ENCODE results near the gene DDX24. TPM values are rescaled to one million over a fixed set of nuclear protein-coding genes. Genes with fewer than 3 reads are reported as not detected.
A peak's percentile ranks its signal among the peaks of the same experiment; 100 is the strongest.

Gene DDX24
- total and polyA plus RNA-seq, 2 experiments from 2014 or later: 123 to 149 TPM

GRCh38 chr14:94044476-94045091 is 36.4 kb downstream of the DDX24 start:
- H3K79me2 ChIP-seq (ENCODE audit: insufficient read depth): no peaks in the 10 kb centered on the region
- no peak overlapping the region for H3K27ac ChIP-seq
- H2AFZ ChIP-seq: no peak overlapping the region
- H3K4me2 ChIP-seq (ENCODE audit: unreplicated experiment): no peak overlapping the region
- H3K9me2 ChIP-seq (ENCODE audit: insufficient read depth): no peaks in the 10 kb centered on the region
- no peaks in the 10 kb centered on the region for H3K9me3 ChIP-seq (ENCODE audit: low read depth)
- TF ChIP-seq EZH2 (IDR thresholded peaks at IDR 0.05; ENCODE audit: insufficient read depth, poor library complexity, severe bottlenecking) (no peak), EZH2phosphoT487 (IDR thresholded peaks at IDR 0.05; ENCODE audit: insufficient read depth, low read depth) (no peak)
- no peaks in the 10 kb centered on the region for H3K27me3 ChIP-seq (replicated peaks; ENCODE audit: insufficient read depth)
- no peaks in the 10 kb centered on the region for H4K20me1 ChIP-seq (ENCODE audit: insufficient read depth)
- no peaks in the 10 kb centered on the region; the same call in 1 of the 2 replicates for H3F3A ChIP-seq (ENCODE audit: insufficient read depth)
- no peak for DNase-seq
- 84 to 87% methylated on average over 19 to 20 of the region's 20 CpGs for WGBS, 2 experiments (ENCODE audit: low coverage in 1 of 2, low lambda C conversion rate in 2 of 2, missing lambda C conversion rate in 2 of 2)
- peaks cover 5% of the 10 kb centered on the region; the same call in 1 of the 2 replicates for H3K4me1 ChIP-seq (ENCODE audit: insufficient read depth)
- no peak overlapping the region for H3K9ac ChIP-seq
- in situ Hi-C loops (cut with MboI): no loop called here
- peaks cover 13% of the 10 kb centered on the region; the same call in 1 of the 2 replicates for H3K36me3 ChIP-seq (ENCODE audit: low read depth)
- H3K4me3 ChIP-seq: no peak overlapping the region

DNA sequence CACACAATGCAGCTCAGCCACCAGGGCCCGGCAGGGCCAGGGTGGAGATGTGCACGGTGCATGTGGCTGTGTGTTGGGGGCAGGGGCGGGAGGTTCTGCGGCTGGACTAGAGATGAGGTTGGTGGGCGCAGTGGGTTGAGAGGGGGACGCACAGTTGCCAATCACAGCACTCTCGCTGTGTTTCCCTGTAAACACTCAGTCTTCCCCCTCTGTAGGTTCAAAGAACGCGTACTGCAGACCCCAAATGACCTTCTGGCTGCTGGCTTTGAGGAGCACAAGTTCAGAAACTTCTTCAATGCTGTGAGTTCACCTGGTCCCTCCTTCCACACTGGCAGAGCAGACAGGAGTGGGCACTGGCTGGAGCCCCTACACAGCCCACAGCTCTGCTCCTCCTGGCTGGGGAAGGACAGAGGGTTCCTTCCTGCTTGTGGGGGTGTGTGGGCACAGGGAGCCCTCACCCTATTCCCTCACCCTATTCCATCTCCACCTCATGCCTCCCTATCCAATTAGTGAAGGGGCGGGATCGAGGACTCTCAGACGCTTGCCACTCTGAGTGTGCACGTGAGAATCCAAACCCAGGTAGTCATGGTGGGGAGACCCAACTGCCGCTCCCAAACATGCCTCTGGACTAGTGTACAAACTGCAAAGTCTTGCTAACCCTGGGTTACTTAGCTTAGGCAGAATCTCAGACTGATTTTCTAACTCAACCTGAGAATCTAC is 37.1 kb downstream of the DDX24 start:
- Histone ChIP-seq H3K9me2 (ENCODE audit: insufficient read depth) (no peaks in the 10 kb centered on the region), H3K79me2 (ENCODE audit: insufficient read depth) (no peaks in the 10 kb centered on the region), H3K36me3 (ENCODE audit: low read depth) (peaks cover 9% of the 10 kb centered on the region; the same call in 1 of the 2 replicates), H3K27me3 (replicated peaks; ENCODE audit: insufficient read depth) (no peaks in the 10 kb centered on the region), H3K27ac (no peak overlapping the region), H3K9me3 (ENCODE audit: low read depth) (no peaks in the 10 kb centered on the region), H3F3A (ENCODE audit: insufficient read depth) (no peaks in the 10 kb centered on the region; the same call in 1 of the 2 replicates), H3K4me3 (no peak overlapping the region), H3K4me1 (ENCODE audit: insufficient read depth) (peaks cover 5% of the 10 kb centered on the region; the same call in 1 of the 2 replicates), H4K20me1 (ENCODE audit: insufficient read depth) (no peaks in the 10 kb centered on the region), H3K4me2 (ENCODE audit: unreplicated experiment) (no peak overlapping the region), H2AFZ (no peak overlapping the region), H3K9ac (no peak overlapping the region)
- 69 to 74% methylated on average over 14 of the region's 14 CpGs for WGBS, 2 experiments (ENCODE audit: low coverage in 1 of 2, low lambda C conversion rate in 2 of 2, missing lambda C conversion rate in 2 of 2)
- no peak for DNase-seq
- in situ Hi-C loops (cut with MboI): no loop called here
- no peak for TF ChIP-seq EZH2phosphoT487 (IDR thresholded peaks at IDR 0.05; ENCODE audit: insufficient read depth, low read depth)
- no peak for TF ChIP-seq EZH2 (IDR thresholded peaks at IDR 0.05; ENCODE audit: insufficient read depth, poor library complexity, severe bottlenecking)

DNA sequence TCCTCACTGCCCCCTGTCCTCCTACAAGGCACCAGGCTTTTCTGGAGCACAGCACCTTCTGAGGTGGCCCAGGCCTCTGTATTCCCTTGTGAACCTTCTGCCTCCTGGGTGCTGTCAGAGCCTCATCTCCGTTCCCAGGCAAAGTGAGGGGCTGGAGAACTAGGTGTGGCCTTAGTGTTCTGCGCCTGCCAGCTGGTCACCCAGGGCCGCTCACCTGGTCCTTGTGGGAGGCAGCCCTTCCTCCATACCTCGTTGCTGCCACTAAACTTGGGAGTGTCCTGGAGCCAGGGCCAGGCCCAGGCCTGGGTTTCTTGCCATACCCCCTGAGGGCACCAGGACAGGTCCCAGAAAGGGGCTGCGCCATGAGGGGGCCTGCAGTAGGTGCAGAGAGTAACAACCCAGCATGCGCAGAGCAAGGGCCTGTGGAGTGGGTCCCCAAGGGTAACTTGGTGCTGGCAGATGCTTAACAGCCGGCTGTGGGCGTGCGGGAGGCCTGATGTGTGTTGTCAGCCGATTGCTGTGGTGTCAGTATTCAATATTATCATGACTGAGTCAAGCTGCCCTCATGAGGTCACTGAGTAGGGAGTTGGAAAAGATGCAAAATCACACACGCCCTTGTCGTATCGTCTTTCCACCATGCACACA is 37.8 kb downstream of the DDX24 start:
- peaks cover 3% of the 10 kb centered on the region; the same call in 1 of the 2 replicates for H3K36me3 ChIP-seq (ENCODE audit: low read depth)
- no peaks in the 10 kb centered on the region for H4K20me1 ChIP-seq (ENCODE audit: insufficient read depth)
- no peak overlapping the region for H3K4me3 ChIP-seq
- no peaks in the 10 kb centered on the region; the same call in 1 of the 2 replicates for H3F3A ChIP-seq (ENCODE audit: insufficient read depth)
- no peaks in the 10 kb centered on the region for H3K79me2 ChIP-seq (ENCODE audit: insufficient read depth)
- H2AFZ ChIP-seq: no peak overlapping the region
- no peak overlapping the region for H3K9ac ChIP-seq
- H3K4me1 ChIP-seq (ENCODE audit: insufficient read depth): peaks cover 5% of the 10 kb centered on the region; the same call in 1 of the 2 replicates
- H3K27ac ChIP-seq: no peak overlapping the region
- H3K27me3 ChIP-seq (replicated peaks; ENCODE audit: insufficient read depth): no peaks in the 10 kb centered on the region
- no peaks in the 10 kb centered on the region for H3K9me3 ChIP-seq (ENCODE audit: low read depth)
- no peak for TF ChIP-seq EZH2phosphoT487 (IDR thresholded peaks at IDR 0.05; ENCODE audit: insufficient read depth, low read depth)
- TF ChIP-seq EZH2 (IDR thresholded peaks at IDR 0.05; ENCODE audit: insufficient read depth, poor library complexity, severe bottlenecking): no peak
- WGBS, 2 experiments (ENCODE audit: low coverage in 1 of 2, low lambda C conversion rate in 2 of 2, missing lambda C conversion rate in 2 of 2): 56 to 66% methylated on average over 13 of the region's 13 CpGs
- in situ Hi-C loops (cut with MboI): no loop called here
- H3K4me2 ChIP-seq (ENCODE audit: unreplicated experiment): no peak overlapping the region
- H3K9me2 ChIP-seq (ENCODE audit: insufficient read depth): no peaks in the 10 kb centered on the region
- peak; percentile 59 for DNase-seq

- H3K36me3 ChIP-seq (ENCODE audit: low read depth): no peaks in the 10 kb centered on the region
- no peaks in the 10 kb centered on the region for H3K27me3 ChIP-seq (replicated peaks; ENCODE audit: insufficient read depth)
- no peaks in the 10 kb centered on the region for H3F3A ChIP-seq (ENCODE audit: insufficient read depth)
- H3K9me2 ChIP-seq (ENCODE audit: insufficient read depth): no peaks in the 10 kb centered on the region
- no peak overlapping the region for H3K4me3 ChIP-seq
- no peaks in the 10 kb centered on the region for H3K79me2 ChIP-seq (ENCODE audit: insufficient read depth)
- in situ Hi-C loops (cut with MboI): no loop called here
- H3K9me3 ChIP-seq (ENCODE audit: low read depth): no peaks in the 10 kb centered on the region
- H3K27ac ChIP-seq: no peak overlapping the region
- H2AFZ ChIP-seq: no peak overlapping the region
- no peak for TF ChIP-seq EZH2phosphoT487 (IDR thresholded peaks at IDR 0.05; ENCODE audit: insufficient read depth, low read depth)
- no peak for TF ChIP-seq EZH2 (IDR thresholded peaks at IDR 0.05; ENCODE audit: insufficient read depth, poor library complexity, severe bottlenecking)
- WGBS, 2 experiments (ENCODE audit: low coverage in 1 of 2, low lambda C conversion rate in 2 of 2, missing lambda C conversion rate in 2 of 2): 72% methylated on average over 12 of the region's 12 CpGs
- no peak overlapping the region for H3K4me2 ChIP-seq (ENCODE audit: unreplicated experiment)
- peak; percentile 19 for DNase-seq
- H3K9ac ChIP-seq: no peak overlapping the region
- H4K20me1 ChIP-seq (ENCODE audit: insufficient read depth): no peaks in the 10 kb centered on the region
- H3K4me1 ChIP-seq (ENCODE audit: insufficient read depth): peaks cover 5% of the 10 kb centered on the region; the same call in 1 of the 2 replicates
These were observed 38.4 kb downstream of the DDX24 start for GRCh38 chr14:94042433-94043091.
